MCF 10A (cell line): ENCODE measurements around the gene TMA16. TPM values are rescaled to one million over a fixed set of nuclear protein-coding genes. Genes with fewer than 3 reads are reported as not detected.

Experiments used
- BruUV-seq: library from RNA; stranded (reverse); fragments of 400-500 nt; replicated peaks from 2 replicates; lab custom pipeline; 2021; lab: Mats Ljungman, UMichigan
- CTCF ChIA-PET: fragments of 300-600 bp; sonication (Branson Sonifier 250); formaldehyde crosslinking; extraction: SDS; loops from one replicate; lab custom pipeline; 2021; ENCODE audit warnings: antibody characterized with exemption, inconsistent platforms; lab: Yijun Ruan, JAX
- POLR2A ChIA-PET: fragments of 300-600, 350-650 bp; sonication (Branson Sonifier 250); formaldehyde crosslinking; extraction: SDS; loops from one replicate; lab custom pipeline; 2020; ENCODE audit warnings: antibody characterized with exemption, inconsistent platforms; lab: Yijun Ruan, JAX
- DNase-seq: peaks from one replicate; pipeline ENCODE4 v3.0.0-alpha.2; 2018; ENCODE audit not compliant: unreplicated experiment
- H3K27ac Mint-ChIP-seq: one replicate; pipeline ENCODE4 v1.8.0; 2022; ENCODE audit warnings: mild to moderate bottlenecking, low read depth, mixed read lengths; ENCODE audit not compliant: unreplicated experiment
- H3K27me3 Mint-ChIP-seq: one replicate; pipeline ENCODE4 v1.8.0; 2022; ENCODE audit warnings: mixed read lengths; ENCODE audit not compliant: insufficient read depth, unreplicated experiment
- H3K36me3 Mint-ChIP-seq: one replicate; pipeline ENCODE4 v1.8.0; 2022; ENCODE audit warnings: mild to moderate bottlenecking, moderate library complexity, mixed read lengths; ENCODE audit not compliant: insufficient read depth, unreplicated experiment
- H3K4me1 Mint-ChIP-seq: one replicate; pipeline ENCODE4 v1.8.0; 2022; ENCODE audit warnings: mixed read lengths; ENCODE audit not compliant: insufficient read depth, unreplicated experiment
- H3K4me3 Mint-ChIP-seq: one replicate; pipeline ENCODE4 v1.8.0; 2022; ENCODE audit warnings: mild to moderate bottlenecking, moderate library complexity, mixed read lengths; ENCODE audit not compliant: unreplicated experiment
- H3K9me3 Mint-ChIP-seq: one replicate; pipeline ENCODE4 v1.8.0; 2022; ENCODE audit warnings: mixed read lengths; ENCODE audit not compliant: unreplicated experiment
- CTCF ChIP-seq: fragments of 200-600 bp; IDR thresholded peaks from one replicate; pipeline ENCODE4 v1.8.0; 2022; ENCODE audit warnings: antibody characterized with exemption, mild to moderate bottlenecking; ENCODE audit not compliant: unreplicated experiment
- intact Hi-C: fragments of 100-400 bp; cut with micrococcal nuclease; formaldehyde crosslinking; loops from 2 replicates; pipeline ENCODE4 v1.14.1; 2022
- total RNA-seq: library from RNA; stranded (reverse); gene quantifications from 2 replicates; pipeline ENCODE4 v1.2.3, GENCODE V29; 2022

TMA16 gene
- total RNA-seq, 1 experiment from 2014 or later = 53.9 TPM

- CTCF ChIA-PET = interaction anchor here (0.6 kb wide), 1 partner anchor 1398 kb away, joined by 3 read pairs; no protein-coding TSS in a partner anchor
- no peaks in the 10 kb centered on the region for H3K36me3 Mint-ChIP-seq
- POLR2A ChIA-PET = no interaction called here
Observed at GRCh38 chr4:163473576-163473975, 20.9 kb upstream of the TMA16 start, which contains the start of gene TKTL2. Gene TKTL2 (minus strand): TSS chr4:163473754. CDS start chr4:163473734, 20 bp downstream.

GRCh38 chr4:163474027-163474426 is 20.5 kb upstream of the TMA16 start:
- Mint-ChIP-seq H3K36me3 (no peaks in the 10 kb centered on the region), H3K4me3 (no peak overlapping the region), H3K4me1 (no peaks in the 10 kb centered on the region), H3K27ac (no peak overlapping the region), H3K9me3 (no peaks in the 10 kb centered on the region), H3K27me3 (no peaks in the 10 kb centered on the region)
- TF ChIP-seq CTCF = no peak
- intact Hi-C loops = no loop called here
- CTCF ChIA-PET = interaction anchor here (0.6 to 0.8 kb wide), 2 partner anchors 28 to 1398 kb away, joined by 3 read pairs; no protein-coding TSS in a partner anchor
- BruUV-seq = no TSS peak
- POLR2A ChIA-PET = no interaction called here
- no peak for DNase-seq

More at GRCh38 chr4:163473576-163473975, 20.9 kb upstream of the TMA16 start, which contains the start of gene TKTL2:
- Mint-ChIP-seq H3K4me1 (no peaks in the 10 kb centered on the region), H3K9me3 (no peaks in the 10 kb centered on the region), H3K4me3 (no peak within 1 kb of the TSS), H3K27me3 (no peaks in the 10 kb centered on the region), H3K27ac (no peak within 1 kb of the TSS)
- no peak for DNase-seq
- no peak for TF ChIP-seq CTCF
- BruUV-seq = no TSS peak
- intact Hi-C loops = no loop called here

- no TSS peak for BruUV-seq
- Mint-ChIP-seq H3K36me3 (no peaks in the 10 kb centered on the region), H3K27ac (no peak overlapping the region), H3K9me3 (no peaks in the 10 kb centered on the region), H3K4me3 (no peak overlapping the region), H3K27me3 (no peaks in the 10 kb centered on the region), H3K4me1 (no peaks in the 10 kb centered on the region)
- no peak for TF ChIP-seq CTCF
- ChIA-PET CTCF (no interaction called here), POLR2A (interaction anchor here (1.0 to 1.2 kb wide), 3 partner anchors 9 to 17 kb away, joined by 3 to 4 read pairs (median 3); partner anchors contain the start of gene TMA16)
- no peak for DNase-seq
- intact Hi-C loops = no loop called here
Observed at GRCh38 chr4:163476761-163477438, 17.6 kb upstream of the TMA16 start.

- ChIA-PET CTCF (no interaction called here), POLR2A (interaction anchor here (1.1 kb wide), 1 partner anchor 15 kb away, joined by 3 read pairs; no protein-coding TSS in a partner anchor)
- no peaks in the 10 kb centered on the region for H3K9me3 Mint-ChIP-seq
- no peak overlapping the region for H3K4me3 Mint-ChIP-seq
- intact Hi-C loops = no loop called here
- TF ChIP-seq CTCF = no peak
- H3K4me1 Mint-ChIP-seq = no peaks in the 10 kb centered on the region
- H3K27ac Mint-ChIP-seq = no peak overlapping the region
- H3K36me3 Mint-ChIP-seq = no peaks in the 10 kb centered on the region
- DNase-seq = no peak
- no TSS peak for BruUV-seq
- H3K27me3 Mint-ChIP-seq = no peaks in the 10 kb centered on the region
Observed at GRCh38 chr4:163482190-163482589, 12.3 kb upstream of the TMA16 start.
